Left lung (tissue), 10 donors: ENCODE results near the gene CRKL. TPM values are rescaled to one million over a fixed set of nuclear protein-coding genes. Genes with fewer than 3 reads are reported as not detected.
A peak's percentile ranks its signal among the peaks of the same experiment; 100 is the strongest.

ENCODE experiments used
- ATAC-seq: fragments of 200-7000 bp; cut with Tn5 transposase; one replicate; pipeline ENCODE4 v1.9.1; 2020; ENCODE audit warnings: moderate library complexity
- DNase-seq, 4 donors: peaks; one replicate each; pipeline ENCODE4 v3.0.0-alpha.2; 2013 to 2020
- H3K27ac ChIP-seq, 2 donors: fragments of 200-600 bp; sonication (generic) in 1 of 2; one replicate each; pipeline versions ENCODE4 v1.5.0 to v1.8.0; 2020 to 2021
- H3K27me3 ChIP-seq, 2 donors: fragments of 200-600 bp; sonication (generic) in 1 of 2; one replicate each; pipeline versions ENCODE4 v1.5.0 to v1.8.0; 2020 to 2021
- H3K36me3 ChIP-seq, 2 donors: fragments of 200-600 bp; sonication (generic) in 1 of 2; one replicate each; pipeline versions ENCODE4 v1.5.0 to v1.8.0; 2020 to 2021
- H3K4me1 ChIP-seq, 2 donors: fragments of 200-600 bp; one replicate each; pipeline ENCODE4 v1.8.0; 2021
- H3K4me3 ChIP-seq, 2 donors: fragments of 200-600 bp; sonication (generic) in 1 of 2; one replicate each; pipeline versions ENCODE4 v1.5.0 to v1.8.0; 2020 to 2021; ENCODE audit warnings: mild to moderate bottlenecking in 1 of 2
- H3K9me3 ChIP-seq, 2 donors: fragments of 200-600 bp; sonication (generic) in 1 of 2; one replicate each; pipeline versions ENCODE4 v1.5.0 to v1.8.0; 2020 to 2021
- intact Hi-C, 2 donors: fragments of 100-400 bp; cut with DNase I; formaldehyde crosslinking; loops; one replicate each; pipeline versions ENCODE4 v1.11.2 to v1.14.2; 2022
- polyA plus RNA-seq, 6 donors: library from polyadenylated mRNA; unstranded; fragments of 120-200 nt; gene quantifications; one replicate each; pipeline ENCODE4 v1.2.1, GENCODE V29; 2013; ENCODE audit not compliant: insufficient read length in 6 of 6
- total RNA-seq, 2 donors: library from RNA; stranded (reverse); fragmentation: NEBNext Ultra II Directional; extraction: Animal tissue kit (Norgen Biotek cat#: 25700); gene quantifications; one replicate each; pipeline ENCODE4 v1.2.1, GENCODE V29; 2021
- TF ChIP-seq, protein P1 (sequence below), 2 donors: fragments of 200-600 bp; sonication (generic) in 1 of 2; IDR thresholded peaks; one replicate each; pipeline versions ENCODE4 v1.5.0 to v1.8.0; 2021; ENCODE audit warnings: antibody characterized with exemption in 2 of 2
- donor health status: DM: no; HTN: yes; CAD: no.
- donor health status: DM: no; HTN: no; CAD: no.

Gene CRKL
- total and polyA plus RNA-seq, 8 donors = 56.7 to 67.4 (median 64.8) TPM

DNA sequence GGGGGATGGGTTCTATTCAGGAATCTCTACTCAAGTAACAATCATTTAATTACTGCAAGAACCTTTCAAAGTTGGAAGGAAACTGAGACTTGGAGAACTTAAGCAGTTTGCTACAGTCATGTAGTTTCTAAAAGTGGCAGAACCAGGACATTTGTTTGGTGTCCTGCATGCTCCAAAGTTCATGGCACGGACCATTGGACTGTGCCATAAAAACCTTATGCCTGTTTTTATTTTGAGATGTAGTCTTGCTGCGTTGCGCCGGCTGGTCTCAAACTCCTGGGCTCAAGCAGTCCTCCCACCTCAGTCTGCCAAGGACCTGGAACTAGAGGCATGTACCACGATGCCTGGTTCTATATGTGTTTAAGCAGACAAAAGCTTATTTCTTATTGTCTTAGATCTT, 31.2 kb downstream of the CRKL start:
- ATAC-seq (no peak), DNase-seq (no peak)
- TF ChIP-seq, protein P1, sequence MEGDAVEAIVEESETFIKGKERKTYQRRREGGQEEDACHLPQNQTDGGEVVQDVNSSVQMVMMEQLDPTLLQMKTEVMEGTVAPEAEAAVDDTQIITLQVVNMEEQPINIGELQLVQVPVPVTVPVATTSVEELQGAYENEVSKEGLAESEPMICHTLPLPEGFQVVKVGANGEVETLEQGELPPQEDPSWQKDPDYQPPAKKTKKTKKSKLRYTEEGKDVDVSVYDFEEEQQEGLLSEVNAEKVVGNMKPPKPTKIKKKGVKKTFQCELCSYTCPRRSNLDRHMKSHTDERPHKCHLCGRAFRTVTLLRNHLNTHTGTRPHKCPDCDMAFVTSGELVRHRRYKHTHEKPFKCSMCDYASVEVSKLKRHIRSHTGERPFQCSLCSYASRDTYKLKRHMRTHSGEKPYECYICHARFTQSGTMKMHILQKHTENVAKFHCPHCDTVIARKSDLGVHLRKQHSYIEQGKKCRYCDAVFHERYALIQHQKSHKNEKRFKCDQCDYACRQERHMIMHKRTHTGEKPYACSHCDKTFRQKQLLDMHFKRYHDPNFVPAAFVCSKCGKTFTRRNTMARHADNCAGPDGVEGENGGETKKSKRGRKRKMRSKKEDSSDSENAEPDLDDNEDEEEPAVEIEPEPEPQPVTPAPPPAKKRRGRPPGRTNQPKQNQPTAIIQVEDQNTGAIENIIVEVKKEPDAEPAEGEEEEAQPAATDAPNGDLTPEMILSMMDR (IDR thresholded peaks at IDR 0.05) = no peak
- Histone ChIP-seq H3K36me3 (peaks cover 0 to 46% of the 10 kb centered on the region in 2 donors), H3K4me3 (no peak overlapping the region), H3K27me3 (no peaks in the 10 kb centered on the region), H3K9me3 (no peaks in the 10 kb centered on the region), H3K27ac (no peak overlapping the region), H3K4me1 (peaks cover 14 to 26% of the 10 kb centered on the region in 2 donors)
- intact Hi-C loops = no loop called here

DNA sequence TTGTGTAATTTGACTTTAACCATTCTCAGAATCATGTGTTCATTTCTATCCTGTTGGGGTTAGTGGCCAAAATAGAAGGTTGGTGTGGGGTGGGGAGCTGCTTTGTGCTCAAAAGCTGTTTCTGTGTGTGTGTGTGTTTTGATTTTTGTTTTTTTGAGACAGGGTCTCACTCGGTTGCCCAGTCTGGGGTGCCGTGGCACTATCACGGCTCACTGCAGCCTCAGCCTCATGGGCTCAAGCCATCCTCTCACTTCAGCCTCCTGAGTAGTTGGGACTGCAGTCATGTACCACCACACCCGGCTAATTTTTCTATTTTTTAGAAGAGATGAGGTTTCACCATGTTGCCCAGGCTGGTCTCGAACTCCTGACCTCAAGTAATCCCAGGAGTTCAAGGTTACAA, 31.8 kb downstream of the CRKL start:
- H3K36me3 ChIP-seq = peaks cover 0 to 51% of the 10 kb centered on the region in 2 donors

DNA sequence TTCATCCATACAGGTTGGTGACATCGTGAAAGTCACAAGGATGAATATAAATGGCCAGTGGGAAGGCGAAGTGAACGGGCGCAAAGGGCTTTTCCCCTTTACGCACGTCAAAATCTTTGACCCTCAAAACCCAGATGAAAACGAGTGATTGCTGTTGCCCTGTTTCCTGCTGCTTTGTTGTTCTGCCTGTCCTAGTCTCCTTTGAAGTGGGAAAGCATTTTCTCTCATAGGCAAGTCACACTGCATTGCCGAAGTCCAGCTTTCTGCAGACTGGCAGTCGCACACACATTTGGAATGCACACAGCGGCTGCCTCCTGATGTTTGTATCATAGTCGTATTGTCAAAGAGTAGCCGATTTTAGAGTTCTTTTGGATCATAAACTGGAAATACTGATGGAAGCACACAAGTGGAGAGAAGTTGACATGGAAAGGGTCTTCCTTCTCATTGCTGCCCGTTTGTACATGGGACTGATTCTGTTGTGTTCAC, 32.5 kb downstream of the CRKL start:
- TF ChIP-seq, protein P1 (IDR thresholded peaks at IDR 0.05) = no peak
- Histone ChIP-seq H3K36me3 (peaks cover 0 to 51% of the 10 kb centered on the region in 2 donors), H3K27ac (no peak overlapping the region), H3K4me1 (peaks cover 14 to 22% of the 10 kb centered on the region in 2 donors), H3K4me3 (no peak overlapping the region), H3K27me3 (no peaks in the 10 kb centered on the region), H3K9me3 (no peaks in the 10 kb centered on the region)
- no peak for DNase-seq
- no peak for ATAC-seq
- intact Hi-C loops = no loop called here

More for the DNA sequence above, 31.8 kb downstream of the CRKL start:
- Histone ChIP-seq H3K9me3 (no peaks in the 10 kb centered on the region), H3K27ac (no peak overlapping the region), H3K4me1 (peaks cover 14 to 29% of the 10 kb centered on the region in 2 donors), H3K4me3 (no peak overlapping the region), H3K27me3 (no peaks in the 10 kb centered on the region)
- intact Hi-C loops = no loop called here
- TF ChIP-seq, protein P1 (IDR thresholded peaks at IDR 0.05) = no peak
- DNase-seq (no peak), ATAC-seq (no peak)

DNA sequence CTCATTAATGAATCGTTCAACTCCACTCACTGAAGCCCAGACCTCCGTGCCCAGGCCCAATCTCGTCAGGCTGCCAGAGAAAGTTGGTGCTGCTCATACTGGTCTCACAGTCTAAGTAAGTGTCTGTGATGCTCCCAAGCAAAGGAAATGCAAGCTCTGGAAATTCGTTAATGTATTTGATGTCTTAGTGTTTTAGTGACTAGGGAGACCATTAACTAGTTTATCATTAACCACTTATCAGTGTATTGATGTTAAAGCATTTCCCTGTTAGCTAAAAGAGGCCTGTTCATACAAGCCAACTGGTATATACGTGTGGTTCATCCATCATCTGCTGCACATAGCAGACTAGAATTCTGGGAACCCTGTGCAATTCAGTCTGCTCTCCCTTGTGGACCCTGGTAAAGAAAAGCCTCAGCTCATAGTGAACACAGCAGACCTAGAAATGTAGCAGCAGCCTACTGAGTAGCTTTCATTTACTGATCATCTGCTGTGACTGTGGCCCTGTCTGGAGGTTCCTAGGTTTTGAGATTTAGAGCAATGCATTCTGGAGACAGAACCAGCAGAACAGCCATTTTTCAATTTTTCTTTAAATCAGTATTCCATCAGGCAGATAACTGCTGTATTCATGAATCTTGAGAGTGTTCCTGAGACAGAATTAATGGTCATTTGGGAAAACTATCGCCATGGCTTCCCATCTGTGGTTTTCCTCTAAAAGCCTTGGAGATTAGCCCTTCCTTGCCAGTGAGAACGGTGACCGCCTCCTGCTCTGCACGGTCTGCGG, 34.1 kb downstream of the CRKL start:
- peaks cover 0 to 51% of the 10 kb centered on the region in 2 donors for H3K36me3 ChIP-seq

DNA sequence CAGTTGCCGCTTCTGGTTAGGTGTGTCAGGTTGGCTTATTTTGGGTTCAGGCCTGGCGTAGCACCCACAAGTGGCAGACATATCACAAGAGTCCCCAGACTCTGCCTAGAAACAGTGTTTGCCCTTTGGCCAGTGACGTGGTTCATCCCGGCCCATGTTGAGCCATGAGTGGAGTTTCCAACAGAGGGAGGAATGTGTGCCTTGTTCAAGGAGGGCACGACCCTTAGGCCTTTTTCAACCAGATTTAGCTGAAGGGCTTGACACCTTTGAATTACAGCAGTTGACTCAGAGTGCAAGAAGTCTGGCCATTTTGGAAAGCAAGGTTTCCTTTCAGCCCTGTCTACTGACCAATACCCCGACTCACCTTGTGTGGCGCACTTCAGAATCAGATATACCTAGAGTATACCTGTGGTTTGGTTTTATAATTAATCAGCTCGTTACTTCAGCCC, 34.7 kb downstream of the CRKL start:
- Histone ChIP-seq H3K9me3 (no peaks in the 10 kb centered on the region), H3K27me3 (peaks cover 0 to 7% of the 10 kb centered on the region in 2 donors), H3K4me3 (no peak overlapping the region), H3K27ac (no peak overlapping the region), H3K36me3 (peaks cover 0 to 51% of the 10 kb centered on the region in 2 donors), H3K4me1 (peaks cover 2 to 15% of the 10 kb centered on the region in 2 donors)
- ATAC-seq (no peak), DNase-seq (no peak)
- intact Hi-C loops = no loop called here
- TF ChIP-seq, protein P1 (IDR thresholded peaks at IDR 0.05) = no peak

More for the DNA sequence above, 34.1 kb downstream of the CRKL start:
- H3K27me3 ChIP-seq = peaks cover 0 to 1% of the 10 kb centered on the region in 2 donors
- H3K4me3 ChIP-seq = no peak overlapping the region
- H3K27ac ChIP-seq = no peak overlapping the region
- ATAC-seq = peak; percentile 20
- TF ChIP-seq, protein P1 (IDR thresholded peaks at IDR 0.05) = no peak
- intact Hi-C loops = no loop called here
- H3K4me1 ChIP-seq = peaks cover 6 to 11% of the 10 kb centered on the region in 2 donors
- no peak for DNase-seq
- H3K9me3 ChIP-seq = no peaks in the 10 kb centered on the region
